Measurements from ENCODE around the gene UBE2D4.

The UBE2D4 gene

GRCh38 chr7:43938892-43939482, 12.8 kb downstream of the UBE2D4 start:
- no peak for DNase-seq
- Histone ChIP-seq H3K27me3 (replicated peaks; ENCODE audit: control insufficient read depth, insufficient read depth, low read length, poor library complexity, severe bottlenecking) (no peaks in the 10 kb centered on the region), H3K9me3 (ENCODE audit: control insufficient read depth, low read length) (no peaks in the 10 kb centered on the region), H3K36me3 (ENCODE audit: control insufficient read depth, insufficient read depth, low read length) (no peaks in the 10 kb centered on the region), H3K4me1 (ENCODE audit: control insufficient read depth, insufficient read depth, low read length, poor library complexity, severe bottlenecking) (no peaks in the 10 kb centered on the region), H3K4me3 (ENCODE audit: insufficient read depth, low read depth, low read length, poor library complexity, severe bottlenecking) (no peak overlapping the region), H3K27ac (ENCODE audit: insufficient read depth, low read length, poor library complexity, severe bottlenecking) (no peak overlapping the region)

- no peak overlapping the region for H3K27ac ChIP-seq (ENCODE audit: insufficient read depth, low read length, poor library complexity, severe bottlenecking)
- H3K4me1 ChIP-seq (ENCODE audit: control insufficient read depth, insufficient read depth, low read length, poor library complexity, severe bottlenecking): no peaks in the 10 kb centered on the region
- no peaks in the 10 kb centered on the region for H3K9me3 ChIP-seq (ENCODE audit: control insufficient read depth, low read length)
- H3K36me3 ChIP-seq (ENCODE audit: control insufficient read depth, insufficient read depth, low read length): no peaks in the 10 kb centered on the region
- DNase-seq: no peak
- no peaks in the 10 kb centered on the region for H3K27me3 ChIP-seq (replicated peaks; ENCODE audit: control insufficient read depth, insufficient read depth, low read length, poor library complexity, severe bottlenecking)
- H3K4me3 ChIP-seq (ENCODE audit: insufficient read depth, low read depth, low read length, poor library complexity, severe bottlenecking): no peak overlapping the region
Observed at GRCh38 chr7:43942250-43942649, 16.0 kb downstream of the UBE2D4 start.

- no peaks in the 10 kb centered on the region for H3K9me3 ChIP-seq (ENCODE audit: control insufficient read depth, low read length)
- no peaks in the 10 kb centered on the region for H3K27me3 ChIP-seq (replicated peaks; ENCODE audit: control insufficient read depth, insufficient read depth, low read length, poor library complexity, severe bottlenecking)
- no peaks in the 10 kb centered on the region for H3K4me1 ChIP-seq (ENCODE audit: control insufficient read depth, insufficient read depth, low read length, poor library complexity, severe bottlenecking)
- no peaks in the 10 kb centered on the region for H3K36me3 ChIP-seq (ENCODE audit: control insufficient read depth, insufficient read depth, low read length)
- no peak overlapping the region for H3K4me3 ChIP-seq (ENCODE audit: insufficient read depth, low read depth, low read length, poor library complexity, severe bottlenecking)
- no peak overlapping the region for H3K27ac ChIP-seq (ENCODE audit: insufficient read depth, low read length, poor library complexity, severe bottlenecking)
- DNase-seq: no peak
Observed at GRCh38 chr7:43942997-43943396, 16.8 kb downstream of the UBE2D4 start.

GRCh38 chr7:43943417-43944187, 17.4 kb downstream of the UBE2D4 start:
- H3K4me1 ChIP-seq (ENCODE audit: control insufficient read depth, insufficient read depth, low read length, poor library complexity, severe bottlenecking): no peaks in the 10 kb centered on the region
- DNase-seq: no peak
- no peaks in the 10 kb centered on the region for H3K27me3 ChIP-seq (replicated peaks; ENCODE audit: control insufficient read depth, insufficient read depth, low read length, poor library complexity, severe bottlenecking)
- no peak overlapping the region for H3K4me3 ChIP-seq (ENCODE audit: insufficient read depth, low read depth, low read length, poor library complexity, severe bottlenecking)
- H3K9me3 ChIP-seq (ENCODE audit: control insufficient read depth, low read length): no peaks in the 10 kb centered on the region
- no peaks in the 10 kb centered on the region for H3K36me3 ChIP-seq (ENCODE audit: control insufficient read depth, insufficient read depth, low read length)
- no peak overlapping the region for H3K27ac ChIP-seq (ENCODE audit: insufficient read depth, low read length, poor library complexity, severe bottlenecking)

GRCh38 chr7:43944286-43944685, 18.1 kb downstream of the UBE2D4 start:
- Histone ChIP-seq H3K27ac (ENCODE audit: insufficient read depth, low read length, poor library complexity, severe bottlenecking) (no peak overlapping the region), H3K4me1 (ENCODE audit: control insufficient read depth, insufficient read depth, low read length, poor library complexity, severe bottlenecking) (no peaks in the 10 kb centered on the region), H3K27me3 (replicated peaks; ENCODE audit: control insufficient read depth, insufficient read depth, low read length, poor library complexity, severe bottlenecking) (no peaks in the 10 kb centered on the region), H3K36me3 (ENCODE audit: control insufficient read depth, insufficient read depth, low read length) (peaks cover under 1% of the 10 kb centered on the region), H3K4me3 (ENCODE audit: insufficient read depth, low read depth, low read length, poor library complexity, severe bottlenecking) (no peak overlapping the region), H3K9me3 (ENCODE audit: control insufficient read depth, low read length) (no peaks in the 10 kb centered on the region)
- DNase-seq: no peak

GRCh38 chr7:43952028-43952427, 25.8 kb downstream of the UBE2D4 start:
- DNase-seq: no peak
- Histone ChIP-seq H3K27ac (ENCODE audit: insufficient read depth, low read length, poor library complexity, severe bottlenecking) (no peak overlapping the region), H3K27me3 (replicated peaks; ENCODE audit: control insufficient read depth, insufficient read depth, low read length, poor library complexity, severe bottlenecking) (no peaks in the 10 kb centered on the region), H3K4me3 (ENCODE audit: insufficient read depth, low read depth, low read length, poor library complexity, severe bottlenecking) (no peak overlapping the region), H3K9me3 (ENCODE audit: control insufficient read depth, low read length) (no peaks in the 10 kb centered on the region), H3K36me3 (ENCODE audit: control insufficient read depth, insufficient read depth, low read length) (peaks cover 13% of the 10 kb centered on the region), H3K4me1 (ENCODE audit: control insufficient read depth, insufficient read depth, low read length, poor library complexity, severe bottlenecking) (peaks cover 4% of the 10 kb centered on the region)

GRCh38 chr7:43953071-43953470, 26.8 kb downstream of the UBE2D4 start:
- Histone ChIP-seq H3K27me3 (replicated peaks; ENCODE audit: control insufficient read depth, insufficient read depth, low read length, poor library complexity, severe bottlenecking) (no peaks in the 10 kb centered on the region), H3K4me1 (ENCODE audit: control insufficient read depth, insufficient read depth, low read length, poor library complexity, severe bottlenecking) (peaks cover 4% of the 10 kb centered on the region), H3K27ac (ENCODE audit: insufficient read depth, low read length, poor library complexity, severe bottlenecking) (no peak overlapping the region), H3K4me3 (ENCODE audit: insufficient read depth, low read depth, low read length, poor library complexity, severe bottlenecking) (no peak overlapping the region), H3K9me3 (ENCODE audit: control insufficient read depth, low read length) (no peaks in the 10 kb centered on the region), H3K36me3 (ENCODE audit: control insufficient read depth, insufficient read depth, low read length) (peaks cover 13% of the 10 kb centered on the region)
- DNase-seq: no peak

GRCh38 chr7:43954524-43955228, 28.4 kb downstream of the UBE2D4 start:
- peaks cover 4% of the 10 kb centered on the region for H3K4me1 ChIP-seq (ENCODE audit: control insufficient read depth, insufficient read depth, low read length, poor library complexity, severe bottlenecking)
- no peak overlapping the region for H3K4me3 ChIP-seq (ENCODE audit: insufficient read depth, low read depth, low read length, poor library complexity, severe bottlenecking)
- no peaks in the 10 kb centered on the region for H3K9me3 ChIP-seq (ENCODE audit: control insufficient read depth, low read length)
- peaks cover 9% of the 10 kb centered on the region for H3K36me3 ChIP-seq (ENCODE audit: control insufficient read depth, insufficient read depth, low read length)
- H3K27me3 ChIP-seq (replicated peaks; ENCODE audit: control insufficient read depth, insufficient read depth, low read length, poor library complexity, severe bottlenecking): no peaks in the 10 kb centered on the region
- no peak for DNase-seq
- H3K27ac ChIP-seq (ENCODE audit: insufficient read depth, low read length, poor library complexity, severe bottlenecking): no peak overlapping the region

GRCh38 chr7:43956027-43956426, 29.8 kb downstream of the UBE2D4 start:
- no peak overlapping the region for H3K27ac ChIP-seq (ENCODE audit: insufficient read depth, low read length, poor library complexity, severe bottlenecking)
- H3K4me1 ChIP-seq (ENCODE audit: control insufficient read depth, insufficient read depth, low read length, poor library complexity, severe bottlenecking): peaks cover 4% of the 10 kb centered on the region
- no peaks in the 10 kb centered on the region for H3K27me3 ChIP-seq (replicated peaks; ENCODE audit: control insufficient read depth, insufficient read depth, low read length, poor library complexity, severe bottlenecking)
- no peaks in the 10 kb centered on the region for H3K9me3 ChIP-seq (ENCODE audit: control insufficient read depth, low read length)
- H3K4me3 ChIP-seq (ENCODE audit: insufficient read depth, low read depth, low read length, poor library complexity, severe bottlenecking): no peak overlapping the region
- H3K36me3 ChIP-seq (ENCODE audit: control insufficient read depth, insufficient read depth, low read length): peaks cover 9% of the 10 kb centered on the region
- no peak for DNase-seq

- DNase-seq: no peak
- H3K27me3 ChIP-seq (replicated peaks; ENCODE audit: control insufficient read depth, insufficient read depth, low read length, poor library complexity, severe bottlenecking): no peaks in the 10 kb centered on the region
- H3K9me3 ChIP-seq (ENCODE audit: control insufficient read depth, low read length): no peaks in the 10 kb centered on the region
- H3K27ac ChIP-seq (ENCODE audit: insufficient read depth, low read length, poor library complexity, severe bottlenecking): no peak overlapping the region
- no peaks in the 10 kb centered on the region for H3K4me1 ChIP-seq (ENCODE audit: control insufficient read depth, insufficient read depth, low read length, poor library complexity, severe bottlenecking)
- H3K36me3 ChIP-seq (ENCODE audit: control insufficient read depth, insufficient read depth, low read length): no peaks in the 10 kb centered on the region
- no peak overlapping the region for H3K4me3 ChIP-seq (ENCODE audit: insufficient read depth, low read depth, low read length, poor library complexity, severe bottlenecking)
Observed at GRCh38 chr7:43960933-43961332, 34.7 kb downstream of the UBE2D4 start.

All from effector memory CD4-positive, alpha-beta T cell (primary cell).